ENCODE results near the gene EXOC4. TPM values are rescaled to one million over a fixed set of nuclear protein-coding genes. Genes with fewer than 3 reads are reported as not detected.

EXOC4 gene
- total RNA-seq, 1 experiment from 2014 or later = 75.8 TPM

DNA sequence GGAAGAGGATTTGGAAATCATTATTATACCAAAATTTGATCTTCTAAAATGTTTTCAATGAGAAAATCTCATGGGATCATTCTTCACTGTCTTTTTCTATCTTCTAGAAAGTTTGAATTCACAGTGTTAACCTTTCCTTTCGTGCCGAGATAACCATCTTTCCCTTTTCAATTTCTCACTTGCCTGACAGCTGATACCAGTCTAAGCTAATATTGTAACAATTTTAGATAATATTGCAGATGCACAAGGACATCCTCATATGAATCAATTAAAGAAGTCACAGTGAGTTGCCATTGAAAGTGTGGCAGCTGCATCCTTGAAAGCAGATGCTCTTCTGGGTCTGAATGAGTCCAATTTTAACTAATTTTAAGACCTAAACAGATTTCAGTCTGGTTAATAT, 734.7 kb downstream of the EXOC4 start:
- no peak overlapping the region for H3K4me3 Mint-ChIP-seq
- H3K27me3 ChIP-seq (ENCODE audit: insufficient read depth, low read length) = no peaks in the 10 kb centered on the region; the same call in 1 of the 2 replicates
- TF ChIP-seq, protein P1, sequence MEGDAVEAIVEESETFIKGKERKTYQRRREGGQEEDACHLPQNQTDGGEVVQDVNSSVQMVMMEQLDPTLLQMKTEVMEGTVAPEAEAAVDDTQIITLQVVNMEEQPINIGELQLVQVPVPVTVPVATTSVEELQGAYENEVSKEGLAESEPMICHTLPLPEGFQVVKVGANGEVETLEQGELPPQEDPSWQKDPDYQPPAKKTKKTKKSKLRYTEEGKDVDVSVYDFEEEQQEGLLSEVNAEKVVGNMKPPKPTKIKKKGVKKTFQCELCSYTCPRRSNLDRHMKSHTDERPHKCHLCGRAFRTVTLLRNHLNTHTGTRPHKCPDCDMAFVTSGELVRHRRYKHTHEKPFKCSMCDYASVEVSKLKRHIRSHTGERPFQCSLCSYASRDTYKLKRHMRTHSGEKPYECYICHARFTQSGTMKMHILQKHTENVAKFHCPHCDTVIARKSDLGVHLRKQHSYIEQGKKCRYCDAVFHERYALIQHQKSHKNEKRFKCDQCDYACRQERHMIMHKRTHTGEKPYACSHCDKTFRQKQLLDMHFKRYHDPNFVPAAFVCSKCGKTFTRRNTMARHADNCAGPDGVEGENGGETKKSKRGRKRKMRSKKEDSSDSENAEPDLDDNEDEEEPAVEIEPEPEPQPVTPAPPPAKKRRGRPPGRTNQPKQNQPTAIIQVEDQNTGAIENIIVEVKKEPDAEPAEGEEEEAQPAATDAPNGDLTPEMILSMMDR (conservative IDR thresholded peaks at IDR 0.05) = no peak
- H3K23me2 ChIP-seq (ENCODE audit: insufficient read length, low read depth, low read length, poor library complexity, severe bottlenecking) = no peaks in the 10 kb centered on the region
- H4K91ac ChIP-seq (ENCODE audit: insufficient read length, low read depth, low read length) = no peak overlapping the region
- H2BK15ac ChIP-seq (ENCODE audit: low read depth, low read length) = no peak overlapping the region
- H2BK20ac ChIP-seq (ENCODE audit: low read depth, low read length, poor library complexity, severe bottlenecking) = no peak overlapping the region
- no peaks in the 10 kb centered on the region for H3K36me3 Mint-ChIP-seq (ENCODE audit: insufficient read depth in 1 of 3, low read depth in 3 of 3)
- H3K27ac ChIP-seq (ENCODE audit: insufficient read length, low read depth, low read length) = no peak overlapping the region
- H2AFZ ChIP-seq (ENCODE audit: low read length) = no peak overlapping the region
- no peak overlapping the region for H3K23ac ChIP-seq (ENCODE audit: insufficient read length, low read depth, low read length)
- no peak overlapping the region for H3K27ac Mint-ChIP-seq
- H2BK120ac ChIP-seq (ENCODE audit: low read depth, low read length, poor library complexity, severe bottlenecking) = no peak overlapping the region
- no peak overlapping the region for H3K56ac ChIP-seq (ENCODE audit: insufficient read length, low read depth, low read length)
- no peak overlapping the region for H3T11ph ChIP-seq (ENCODE audit: low read length)
- H3K27me3 Mint-ChIP-seq (ENCODE audit: low read depth) = no peaks in the 10 kb centered on the region
- H2BK12ac ChIP-seq (ENCODE audit: insufficient read length, low read depth, low read length) = no peak overlapping the region
- H3K14ac ChIP-seq (ENCODE audit: insufficient read depth, low read length) = no peak overlapping the region
- H3K9me3 Mint-ChIP-seq = no peaks in the 10 kb centered on the region
- peaks cover 6 to 7% of the 10 kb centered on the region in 2 experiments for H3K4me1 Mint-ChIP-seq
- H2BK5ac ChIP-seq (ENCODE audit: insufficient read length, low read length) = no peak overlapping the region
- H3K4me2 ChIP-seq (ENCODE audit: insufficient read depth, insufficient read length, low read length) = no peak overlapping the region
- WGBS (ENCODE audit: extremely low coverage, insufficient read length, low lambda C conversion rate) = no CpG with 5 or more reads among the region's 2 CpGs
- no peaks in the 10 kb centered on the region for H3K79me1 ChIP-seq (ENCODE audit: insufficient read depth, low read depth, low read length, poor library complexity, severe bottlenecking)
- H4K20me1 ChIP-seq (ENCODE audit: control insufficient read depth, insufficient read depth, insufficient read length) = no peaks in the 10 kb centered on the region
- H3K9me3 ChIP-seq (ENCODE audit: control insufficient read depth, low read depth, low read length) = no peaks in the 10 kb centered on the region
- H3K9ac ChIP-seq (ENCODE audit: extremely low read depth, insufficient read length, low read length) = no peak overlapping the region
- DNase-seq = no peak
- no peaks in the 10 kb centered on the region; the same call in 1 of the 2 replicates for H3K4me1 ChIP-seq (ENCODE audit: insufficient read depth, low read length)
- H4K8ac ChIP-seq (replicated peaks; ENCODE audit: insufficient read length, low read depth, low read length) = no peak overlapping the region
- no peaks in the 10 kb centered on the region for H3K79me2 ChIP-seq (ENCODE audit: insufficient read depth, low read length)
- H4K5ac ChIP-seq (ENCODE audit: insufficient read length, low read depth, low read length) = no peak overlapping the region
- H2AK5ac ChIP-seq (ENCODE audit: insufficient read length, low read length) = no peak overlapping the region
- no peak overlapping the region for H3K18ac ChIP-seq (ENCODE audit: insufficient read length, low read depth, low read length)
- no peak overlapping the region for H3K4ac ChIP-seq (ENCODE audit: low read depth, low read length)
